Measurements from ENCODE around the gene MYO3B.
A peak's percentile ranks its signal among the peaks of the same experiment; 100 is the strongest.

MYO3B gene

DNA sequence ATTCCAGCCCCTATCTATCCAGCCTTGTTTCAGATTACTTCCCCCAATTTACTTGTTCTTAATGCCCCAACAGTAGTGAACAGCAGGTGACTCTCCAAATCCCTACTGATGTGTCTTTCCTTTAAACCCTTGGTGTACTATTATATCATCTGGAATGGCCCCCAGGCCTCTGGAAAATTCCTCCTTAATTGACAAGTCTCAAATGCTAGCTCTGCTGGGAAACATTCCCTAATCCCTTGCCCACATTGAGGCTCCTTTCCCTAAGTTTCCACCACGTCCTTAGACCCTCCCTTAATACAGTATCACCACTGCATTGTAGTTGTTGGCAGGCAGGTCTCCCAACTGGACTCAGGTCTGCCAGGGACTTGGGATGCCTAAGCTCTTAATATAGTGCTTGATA is 41.0 kb downstream of the MYO3B start:
- POLR2A ChIA-PET = no interaction called here
- TF ChIP-seq FOXK2 (IDR thresholded peaks at IDR 0.05) (no peak), BHLHE40 (IDR thresholded peaks at IDR 0.05; ENCODE audit: borderline replicate concordance) (no peak), SUZ12 (IDR thresholded peaks at IDR 0.05) (no peak), ELF4 (IDR thresholded peaks at IDR 0.05) (no peak), CTBP1 (IDR thresholded peaks at IDR 0.05; ENCODE audit: borderline replicate concordance) (no peak), ZNF384 (IDR thresholded peaks at IDR 0.05) (no peak), TARDBP (IDR thresholded peaks at IDR 0.05) (no peak), HDGF (IDR thresholded peaks at IDR 0.05; ENCODE audit: borderline replicate concordance) (no peak), L3MBTL2 (conservative IDR thresholded peaks at IDR 0.05) (no peak), LEF1 (IDR thresholded peaks at IDR 0.05; ENCODE audit: borderline replicate concordance) (no peak), FOXM1 (IDR thresholded peaks at IDR 0.05; ENCODE audit: borderline replicate concordance) (no peak), FOXA1 (IDR thresholded peaks at IDR 0.05) (no peak)
- TF ChIP-seq, protein P1, sequence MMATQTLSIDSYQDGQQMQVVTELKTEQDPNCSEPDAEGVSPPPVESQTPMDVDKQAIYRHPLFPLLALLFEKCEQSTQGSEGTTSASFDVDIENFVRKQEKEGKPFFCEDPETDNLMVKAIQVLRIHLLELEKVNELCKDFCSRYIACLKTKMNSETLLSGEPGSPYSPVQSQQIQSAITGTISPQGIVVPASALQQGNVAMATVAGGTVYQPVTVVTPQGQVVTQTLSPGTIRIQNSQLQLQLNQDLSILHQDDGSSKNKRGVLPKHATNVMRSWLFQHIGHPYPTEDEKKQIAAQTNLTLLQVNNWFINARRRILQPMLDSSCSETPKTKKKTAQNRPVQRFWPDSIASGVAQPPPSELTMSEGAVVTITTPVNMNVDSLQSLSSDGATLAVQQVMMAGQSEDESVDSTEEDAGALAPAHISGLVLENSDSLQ (IDR thresholded peaks at IDR 0.05) = no peak
- no peak for DNase-seq (ENCODE audit: extremely low spot score)
- CTCF ChIA-PET = no interaction called here

DNA sequence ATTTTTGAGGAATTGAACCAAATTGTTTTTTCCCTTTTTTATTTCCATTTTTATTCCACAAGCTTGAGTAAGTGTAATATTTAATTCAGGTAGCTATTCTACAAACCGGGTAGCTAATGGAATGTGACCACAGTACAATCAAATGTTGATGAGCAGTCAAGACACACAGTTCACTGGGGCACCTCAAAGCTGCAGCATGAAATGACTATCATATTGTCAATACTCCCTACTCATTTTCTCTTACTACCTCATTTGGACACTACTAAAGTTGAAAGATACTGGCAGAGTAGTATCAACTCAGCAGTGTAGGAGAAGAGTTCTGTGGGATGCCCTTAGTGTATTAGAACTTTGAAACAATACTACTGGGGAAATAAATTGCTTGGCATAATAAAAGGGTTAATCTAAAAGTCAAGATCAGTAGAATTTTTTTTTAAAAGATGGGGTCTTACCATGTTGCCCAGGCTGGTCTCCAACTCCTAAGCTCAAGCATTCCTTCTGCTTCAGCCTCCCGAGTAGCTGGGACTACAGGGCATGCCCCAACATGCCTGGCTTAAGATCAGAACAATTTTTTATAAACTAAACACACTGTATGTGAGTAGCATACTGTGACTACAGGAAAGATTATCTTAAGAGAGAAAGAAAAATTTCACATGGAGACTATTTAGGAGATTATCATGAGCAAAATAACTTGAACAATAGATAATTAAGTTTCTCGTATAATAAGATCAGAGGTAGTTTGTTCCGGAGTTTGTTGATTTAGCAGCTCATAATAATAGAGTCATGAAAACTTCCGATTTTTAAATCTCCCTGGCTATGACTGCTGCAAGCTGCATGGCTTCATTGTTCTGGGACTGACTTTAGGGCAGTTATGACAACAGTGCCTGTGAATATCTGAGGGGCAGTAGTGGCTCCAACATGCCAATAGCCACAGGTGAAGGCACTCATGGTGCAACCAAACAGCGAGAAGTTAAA is 43.7 kb downstream of the MYO3B start:
- ChIA-PET CTCF (interaction anchor here (0.6 kb wide), 2 partner anchors 41 to 167 kb away, joined by 3 read pairs; no protein-coding TSS in a partner anchor), POLR2A (no interaction called here)
- DNase-seq (ENCODE audit: extremely low spot score) = no peak
- no peak for TF ChIP-seq SP1 (IDR thresholded peaks at IDR 0.05)
- TF ChIP-seq FOXK2 (IDR thresholded peaks at IDR 0.05) = no peak
- TF ChIP-seq TARDBP (IDR thresholded peaks at IDR 0.05) = no peak
- TF ChIP-seq SUZ12 (IDR thresholded peaks at IDR 0.05) = no peak

DNA sequence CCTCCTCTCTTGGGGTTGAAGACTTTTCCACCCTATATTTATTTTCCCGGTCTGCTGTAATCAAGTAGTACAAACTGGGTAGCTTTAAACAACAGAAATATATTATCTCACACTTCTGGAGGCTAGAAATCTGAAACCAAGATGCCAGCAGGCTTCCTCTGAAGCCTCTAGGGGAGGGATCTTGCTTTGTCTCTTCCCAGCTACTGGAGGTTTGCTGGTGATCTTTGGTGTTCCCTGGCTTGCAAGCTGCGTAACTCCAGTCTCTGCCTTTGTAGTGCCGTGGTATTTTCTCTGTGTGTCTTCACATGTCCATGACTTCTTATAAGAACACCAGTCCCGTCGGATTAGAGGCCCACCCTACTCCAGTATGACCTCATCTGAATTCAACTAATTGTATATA is 44.4 kb downstream of the MYO3B start:
- no peak for TF ChIP-seq ZNF384 (IDR thresholded peaks at IDR 0.05)
- no peak for TF ChIP-seq SUZ12 (IDR thresholded peaks at IDR 0.05)
- CTCF ChIA-PET = interaction anchor here (0.6 kb wide), 3 partner anchors 42 to 593 kb away, joined by 3 read pairs; no protein-coding TSS in a partner anchor
- POLR2A ChIA-PET = no interaction called here
- peak; percentile 21 for DNase-seq (ENCODE audit: extremely low spot score)

DNA sequence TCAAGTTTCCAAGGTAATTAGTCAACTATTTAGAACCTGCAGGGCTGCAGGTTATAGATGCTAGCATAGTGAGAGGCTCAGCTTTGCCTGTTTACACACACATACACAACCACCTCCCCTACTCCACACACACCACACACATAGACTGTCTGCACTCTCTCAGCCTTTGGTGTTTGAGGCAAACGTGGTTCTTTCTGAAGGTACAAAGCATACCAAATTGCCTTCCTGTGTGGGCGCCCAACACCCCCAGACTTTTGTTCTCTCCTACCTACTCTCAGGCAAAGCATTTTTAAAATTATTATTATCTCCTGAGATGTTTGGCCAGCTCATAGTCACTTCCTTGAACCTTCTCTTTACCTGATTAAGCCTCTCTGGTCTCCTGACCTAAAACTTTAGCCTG is 44.9 kb downstream of the MYO3B start:
- no peak for DNase-seq (ENCODE audit: extremely low spot score)
- ChIA-PET POLR2A (no interaction called here), CTCF (interaction anchor here (0.6 kb wide), 2 partner anchors 42 to 593 kb away, joined by 3 read pairs; no protein-coding TSS in a partner anchor)
- no peak for TF ChIP-seq FOXM1 (IDR thresholded peaks at IDR 0.05; ENCODE audit: borderline replicate concordance)
- TF ChIP-seq FOXA1 (IDR thresholded peaks at IDR 0.05) = no peak
- TF ChIP-seq HDGF (IDR thresholded peaks at IDR 0.05; ENCODE audit: borderline replicate concordance) = no peak
- TF ChIP-seq BHLHE40 (IDR thresholded peaks at IDR 0.05; ENCODE audit: borderline replicate concordance) = no peak
- no peak for TF ChIP-seq ELF4 (IDR thresholded peaks at IDR 0.05)
- no peak for TF ChIP-seq LEF1 (IDR thresholded peaks at IDR 0.05; ENCODE audit: borderline replicate concordance)
- no peak for TF ChIP-seq ZNF384 (IDR thresholded peaks at IDR 0.05)
- TF ChIP-seq ARNT (IDR thresholded peaks at IDR 0.05) = no peak

DNA sequence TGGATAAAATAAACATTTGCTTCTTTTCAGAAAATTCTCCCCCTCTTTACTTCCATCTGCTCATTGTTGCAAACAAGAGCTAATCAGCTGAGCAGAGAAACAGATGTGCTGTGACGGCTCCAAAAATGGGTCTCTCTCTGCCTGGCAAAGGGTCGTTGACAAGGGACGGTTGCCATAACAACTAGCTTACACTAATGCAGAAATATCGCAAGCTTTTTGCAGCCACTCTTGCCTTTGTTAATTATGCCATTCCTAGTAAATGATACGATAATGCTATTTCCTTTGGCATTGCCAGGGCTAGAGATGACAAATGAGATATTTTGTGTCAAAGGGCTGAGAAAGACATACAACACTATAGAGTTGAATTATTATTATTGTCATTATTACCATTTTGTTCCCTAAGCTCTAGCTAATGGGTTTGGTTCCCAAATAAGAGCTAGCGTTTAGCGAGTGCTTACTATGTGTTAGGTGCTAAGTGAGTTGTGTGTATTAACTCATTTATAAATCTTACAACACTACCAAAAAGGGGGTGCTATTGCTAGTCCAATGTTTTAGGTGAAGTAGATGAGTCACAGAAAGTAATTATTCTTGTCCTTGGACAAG is 46.8 kb downstream of the MYO3B start:
- TF ChIP-seq LEF1 (IDR thresholded peaks at IDR 0.05; ENCODE audit: borderline replicate concordance) (no peak), SP1 (IDR thresholded peaks at IDR 0.05) (no peak), NFRKB (IDR thresholded peaks at IDR 0.05) (no peak), FOXK2 (IDR thresholded peaks at IDR 0.05) (no peak), HDGF (IDR thresholded peaks at IDR 0.05; ENCODE audit: borderline replicate concordance) (no peak), BHLHE40 (IDR thresholded peaks at IDR 0.05; ENCODE audit: borderline replicate concordance) (no peak), CTBP1 (IDR thresholded peaks at IDR 0.05; ENCODE audit: borderline replicate concordance) (no peak), TARDBP (IDR thresholded peaks at IDR 0.05) (no peak), ARNT (IDR thresholded peaks at IDR 0.05) (no peak), ELF4 (IDR thresholded peaks at IDR 0.05) (no peak), FOXA1 (IDR thresholded peaks at IDR 0.05) (no peak), ZNF384 (IDR thresholded peaks at IDR 0.05) (no peak), SUZ12 (IDR thresholded peaks at IDR 0.05) (no peak), L3MBTL2 (conservative IDR thresholded peaks at IDR 0.05) (no peak), FOXM1 (IDR thresholded peaks at IDR 0.05; ENCODE audit: borderline replicate concordance) (no peak)
- TF ChIP-seq, protein P1 (IDR thresholded peaks at IDR 0.05) = no peak
- CTCF ChIA-PET = interaction anchor here (0.6 kb wide), 1 partner anchor 23 kb away, joined by 8 read pairs; no protein-coding TSS in a partner anchor
- DNase-seq (ENCODE audit: extremely low spot score) = no peak
- POLR2A ChIA-PET = no interaction called here

DNA sequence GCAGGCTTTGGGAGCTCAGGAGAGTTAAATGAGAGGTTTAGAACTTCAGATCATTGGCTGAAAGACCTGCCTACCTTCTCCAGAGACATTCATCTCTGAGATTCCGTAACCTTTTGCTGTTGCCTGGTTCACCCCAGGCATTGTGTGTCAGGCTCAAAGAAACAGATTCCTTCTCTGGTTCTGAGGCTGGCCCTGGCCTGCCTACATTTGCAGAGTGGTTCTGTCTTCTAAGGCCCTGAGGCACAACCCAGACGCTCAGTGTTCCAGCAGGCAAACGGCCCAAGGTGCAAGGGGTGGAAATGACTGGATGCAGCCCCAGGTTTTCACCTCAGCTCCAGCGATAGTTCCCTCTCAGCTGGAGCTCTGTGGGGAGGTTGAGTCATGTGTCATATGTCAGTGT is 48.3 kb downstream of the MYO3B start:
- CTCF ChIA-PET = no interaction called here
- DNase-seq (ENCODE audit: extremely low spot score) = no peak
- POLR2A ChIA-PET = no interaction called here
- no peak for TF ChIP-seq NFRKB (IDR thresholded peaks at IDR 0.05)
- no peak for TF ChIP-seq ZNF384 (IDR thresholded peaks at IDR 0.05)
- no peak for TF ChIP-seq FOXM1 (IDR thresholded peaks at IDR 0.05; ENCODE audit: borderline replicate concordance)
- no peak for TF ChIP-seq LEF1 (IDR thresholded peaks at IDR 0.05; ENCODE audit: borderline replicate concordance)
